Endodermal cell (in vitro differentiated cells): Measurements from ENCODE around the gene NPHP4. TPM values are rescaled to one million over a fixed set of nuclear protein-coding genes. Genes with fewer than 3 reads are reported as not detected.
"Not testable (repeated sequence)": the region's sequence is repeated elsewhere in the genome, so short reads cannot be mapped to it uniquely, and the experiment has no call there.

Source experiments
- DNase-seq: peaks from one replicate; pipeline ENCODE4 v3.0.0-alpha.2; 2017
- H3K27ac ChIP-seq: 2 replicates; pipeline ENCODE4 v1.5.1; 2013; ENCODE audit warnings: mild to moderate bottlenecking, low read depth, low read length, moderate library complexity
- H3K27me3 ChIP-seq: 2 replicates; pipeline ENCODE4 v1.6.1; 2013; ENCODE audit warnings: mild to moderate bottlenecking, low read length, moderate library complexity; ENCODE audit not compliant: insufficient read depth, control insufficient read depth, poor library complexity, severe bottlenecking
- H3K36me3 ChIP-seq: 2 replicates; pipeline ENCODE4 v1.7.0; 2013; ENCODE audit warnings: mild to moderate bottlenecking, low read length, moderate library complexity; ENCODE audit not compliant: control insufficient read depth, insufficient read depth
- H3K4me1 ChIP-seq: one replicate; pipeline ENCODE4 v1.7.0; 2013; ENCODE audit warnings: low read length; ENCODE audit not compliant: control insufficient read depth, insufficient read depth
- H3K4me3 ChIP-seq: 2 replicates; pipeline ENCODE4 v1.5.1; 2013; ENCODE audit warnings: mild to moderate bottlenecking, low read length, moderate library complexity
- H3K9ac ChIP-seq: 2 replicates; pipeline ENCODE4 v1.6.1; 2013; ENCODE audit warnings: mild to moderate bottlenecking, low read length, moderate library complexity; ENCODE audit not compliant: poor library complexity, severe bottlenecking; ENCODE audit errors: extremely low read depth
- H3K9me3 ChIP-seq: 2 replicates; pipeline ENCODE4 v1.6.1; 2013; ENCODE audit warnings: mild to moderate bottlenecking, low read length, moderate library complexity; ENCODE audit not compliant: control insufficient read depth
- H3K27ac Mint-ChIP-seq: 2 replicates; pipeline ENCODE4 v1.8.0; 2020; ENCODE audit warnings: mixed read lengths
- H3K27me3 Mint-ChIP-seq: 2 replicates; pipeline ENCODE4 v1.8.0; 2021; ENCODE audit warnings: mild to moderate bottlenecking, mixed read lengths; ENCODE audit not compliant: insufficient read depth
- H3K36me3 Mint-ChIP-seq: 2 replicates; pipeline ENCODE4 v1.8.0; 2020; ENCODE audit warnings: low read depth, mixed read lengths
- H3K4me1 Mint-ChIP-seq: 2 replicates; pipeline ENCODE4 v1.8.0; 2020; ENCODE audit warnings: mixed read lengths
- H3K4me3 Mint-ChIP-seq: 2 replicates; pipeline ENCODE4 v1.8.0; 2020; ENCODE audit warnings: mild to moderate bottlenecking, moderate library complexity, mixed read lengths
- H3K9me3 Mint-ChIP-seq: 2 replicates; pipeline ENCODE4 v1.8.0; 2020; ENCODE audit warnings: mild to moderate bottlenecking, mixed read lengths
- CTCF ChIP-seq: fragments of 200-600 bp; sonication (generic); conservative IDR thresholded peaks from 2 replicates; pipeline ENCODE4 v1.5.0; 2021; ENCODE audit warnings: antibody characterized with exemption, mild to moderate bottlenecking
- whole genome bisulfite sequencing, 2 experiments: methylation state at CpG; one replicate each; pipeline versions ENCODE4 v1.1.5 to v1.1.7; 2013; ENCODE audit warnings: missing lambda C conversion rate in 2 of 2, mixed read lengths in 1 of 2; ENCODE audit not compliant: insufficient coverage in 1 of 2, insufficient read length in 1 of 2; 5-methylcytosine and 5-hydroxymethylcytosine counted together
- total RNA-seq, 2 donors: library from RNA; stranded (reverse); fragmentation: NEBNext Ultra II Directional in 1 of 2; extraction: Animal tissue kit (Norgen Biotek cat#: 25700) in 1 of 2; gene quantifications; 2 replicates in 1 of 2; 3 replicates in 1 of 2; pipeline ENCODE4 v1.2.1, GENCODE V29; 2021

Gene NPHP4
- total RNA-seq, 2 donors from 2014 or later: 19.1 to 25.4 TPM

- Histone ChIP-seq H3K4me1 (no peaks in the 10 kb centered on the region), H3K27me3 (no peaks in the 10 kb centered on the region), H3K4me3 (no peak overlapping the region), H3K27ac (no peak overlapping the region), H3K9me3 (no peaks in the 10 kb centered on the region), H3K9ac (no peak overlapping the region), H3K36me3 (no peaks in the 10 kb centered on the region)
- Mint-ChIP-seq H3K36me3 (peaks cover 2% of the 10 kb centered on the region), H3K27ac (no peak overlapping the region), H3K27me3 (no peaks in the 10 kb centered on the region), H3K4me3 (no peak overlapping the region), H3K9me3 (peaks cover 2% of the 10 kb centered on the region), H3K4me1 (no peaks in the 10 kb centered on the region)
- no peak for TF ChIP-seq CTCF
- DNase-seq: no peak
- WGBS, 2 experiments: 89 to 91% methylated on average over 16 to 20 of the region's 20 CpGs
Measured at GRCh38 chr1:5855196-5855897, 136.9 kb downstream of the NPHP4 start.

- Histone ChIP-seq H3K27me3 (no peaks in the 10 kb centered on the region), H3K27ac (no peak overlapping the region), H3K4me3 (no peak overlapping the region), H3K9ac (no peak overlapping the region), H3K36me3 (no peaks in the 10 kb centered on the region), H3K4me1 (no peaks in the 10 kb centered on the region), H3K9me3 (no peaks in the 10 kb centered on the region)
- no peak overlapping the region for H3K4me3 Mint-ChIP-seq
- H3K27me3 Mint-ChIP-seq: no peaks in the 10 kb centered on the region
- WGBS, 2 experiments: 93 to 94% methylated on average over 3 of the region's 3 CpGs
- no peaks in the 10 kb centered on the region for H3K36me3 Mint-ChIP-seq
- TF ChIP-seq CTCF: no peak
- peaks cover 2% of the 10 kb centered on the region for H3K9me3 Mint-ChIP-seq
- H3K27ac Mint-ChIP-seq: no peak overlapping the region
- no peaks in the 10 kb centered on the region for H3K4me1 Mint-ChIP-seq
- DNase-seq: no peak
Measured at GRCh38 chr1:5854754-5855153, 137.5 kb downstream of the NPHP4 start.

GRCh38 chr1:5853858-5854257 is 138.4 kb downstream of the NPHP4 start:
- H3K4me3 Mint-ChIP-seq, H3K9ac ChIP-seq, H3K36me3 ChIP-seq, H3K4me1 Mint-ChIP-seq, H3K9me3 ChIP-seq, H3K27me3 ChIP-seq, H3K27ac Mint-ChIP-seq, H3K4me1 ChIP-seq, H3K36me3 Mint-ChIP-seq, DNase-seq, H3K4me3 ChIP-seq, H3K9me3 Mint-ChIP-seq, H3K27ac ChIP-seq, H3K27me3 Mint-ChIP-seq: not testable (repeated sequence)
- 89 to 93% methylated on average over 3 to 5 of the region's 5 CpGs for WGBS, 2 experiments

GRCh38 chr1:5850503-5850902 is 141.7 kb downstream of the NPHP4 start:
- H3K27me3 ChIP-seq: peaks cover 8% of the 10 kb centered on the region
- no peak for DNase-seq
- WGBS, 2 experiments: 79 to 87% methylated on average over 7 to 8 of the region's 8 CpGs
- H3K27ac Mint-ChIP-seq: no peak overlapping the region
- H3K9ac ChIP-seq: no peak overlapping the region
- H3K9me3 Mint-ChIP-seq: peaks cover 2% of the 10 kb centered on the region
- H3K27ac ChIP-seq: no peak overlapping the region
- no peaks in the 10 kb centered on the region for H3K4me1 Mint-ChIP-seq
- H3K4me3 ChIP-seq: no peak overlapping the region
- peaks cover 9% of the 10 kb centered on the region for H3K27me3 Mint-ChIP-seq
- H3K36me3 ChIP-seq: no peaks in the 10 kb centered on the region
- H3K9me3 ChIP-seq: no peaks in the 10 kb centered on the region
- TF ChIP-seq CTCF: no peak
- H3K4me3 Mint-ChIP-seq: no peak overlapping the region
- H3K4me1 ChIP-seq: no peaks in the 10 kb centered on the region
- no peaks in the 10 kb centered on the region for H3K36me3 Mint-ChIP-seq
